Tibial artery (tissue), 4 donors: ENCODE results near the gene HAGHL.

Experiments
- DNase-seq, 2 donors: peaks; one replicate each; pipeline ENCODE4 v3.0.0-alpha.2; 2019
- H3K27ac ChIP-seq, 2 donors: fragments of 200-600 bp; sonication (generic) in 1 of 2; 1 replicate in 1 of 2; 2 replicates in 1 of 2; pipeline ENCODE4 v1.5.1; 2018 to 2019; ENCODE audit warnings: mild to moderate bottlenecking in 1 of 2
- H3K27me3 ChIP-seq, 2 donors: fragments of 200-600 bp; sonication (generic) in 1 of 2; one replicate each; pipeline versions ENCODE4 v1.5.1 to v1.6.0; 2016 to 2019
- H3K36me3 ChIP-seq, 3 donors: fragments of 200-600 bp; sonication (generic) in 2 of 3; one replicate each; pipeline ENCODE4 v1.5.1; 2016 to 2019; ENCODE audit warnings: mild to moderate bottlenecking in 2 of 3
- H3K4me1 ChIP-seq, 4 donors: fragments of 200-600 bp; sonication (generic) in 2 of 4; 1 replicate in 3 of 4; 2 replicates in 1 of 4; pipeline ENCODE4 v1.5.1; 2016 to 2019
- H3K4me3 ChIP-seq, 2 donors: fragments of 200-600 bp; sonication (generic) in 1 of 2; 1 replicate in 1 of 2; 2 replicates in 1 of 2; pipeline ENCODE4 v1.5.1; 2018 to 2019; ENCODE audit warnings: mild to moderate bottlenecking in 2 of 2
- H3K9me3 ChIP-seq, 3 donors: fragments of 200-600 bp; sonication (generic) in 1 of 3; one replicate each; pipeline ENCODE4 v1.5.1; 2016 to 2019
- CTCF ChIP-seq, 2 experiments: fragments of 200-600 bp in 1 of 2; fragments of 450-650 bp in 1 of 2; IDR thresholded peaks; one replicate each; pipeline ENCODE4 v1.5.1; 2017 to 2019; ENCODE audit warnings: antibody characterized with exemption in 2 of 2, mild to moderate bottlenecking in 1 of 2, moderate library complexity in 1 of 2
- intact Hi-C: fragments of 100-400 bp; cut with DNase I; formaldehyde crosslinking; loops from one replicate; pipeline ENCODE4 v1.15.0; 2023; ENCODE audit warnings: low total_unique reads

HAGHL gene

DNA sequence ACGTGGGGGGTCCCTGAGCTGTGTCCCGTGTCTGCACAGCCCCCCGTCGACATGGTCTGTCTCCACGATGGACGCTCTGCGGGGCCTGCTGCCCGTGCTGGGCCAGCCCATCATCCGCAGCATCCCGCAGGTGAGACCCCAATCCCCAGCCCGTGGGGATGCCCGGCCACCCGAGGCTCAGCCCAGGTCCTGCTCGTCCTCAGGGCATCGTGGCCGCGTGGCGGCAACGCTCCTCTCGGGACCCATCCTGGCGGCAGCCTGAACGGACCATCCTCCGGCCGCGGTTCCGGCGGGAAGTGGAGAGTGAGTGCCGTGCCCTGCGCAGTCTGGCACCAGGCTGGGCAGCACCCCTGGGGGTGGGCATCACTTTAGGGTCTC, 38.6 kb downstream of the HAGHL start:
- Histone ChIP-seq H3K4me3 (no peak overlapping the region), H3K9me3 (no peaks in the 10 kb centered on the region), H3K36me3 (no peaks in the 10 kb centered on the region), H3K27ac (no peak overlapping the region), H3K27me3 (peaks cover 0 to 84% of the 10 kb centered on the region in 2 donors), H3K4me1 (peaks cover 0 to 2% (median 0%) of the 10 kb centered on the region in 4 donors)
- DNase-seq, result no peak
- intact Hi-C loops, result no loop called here
- no peak for TF ChIP-seq CTCF (IDR thresholded peaks at IDR 0.05)

DNA sequence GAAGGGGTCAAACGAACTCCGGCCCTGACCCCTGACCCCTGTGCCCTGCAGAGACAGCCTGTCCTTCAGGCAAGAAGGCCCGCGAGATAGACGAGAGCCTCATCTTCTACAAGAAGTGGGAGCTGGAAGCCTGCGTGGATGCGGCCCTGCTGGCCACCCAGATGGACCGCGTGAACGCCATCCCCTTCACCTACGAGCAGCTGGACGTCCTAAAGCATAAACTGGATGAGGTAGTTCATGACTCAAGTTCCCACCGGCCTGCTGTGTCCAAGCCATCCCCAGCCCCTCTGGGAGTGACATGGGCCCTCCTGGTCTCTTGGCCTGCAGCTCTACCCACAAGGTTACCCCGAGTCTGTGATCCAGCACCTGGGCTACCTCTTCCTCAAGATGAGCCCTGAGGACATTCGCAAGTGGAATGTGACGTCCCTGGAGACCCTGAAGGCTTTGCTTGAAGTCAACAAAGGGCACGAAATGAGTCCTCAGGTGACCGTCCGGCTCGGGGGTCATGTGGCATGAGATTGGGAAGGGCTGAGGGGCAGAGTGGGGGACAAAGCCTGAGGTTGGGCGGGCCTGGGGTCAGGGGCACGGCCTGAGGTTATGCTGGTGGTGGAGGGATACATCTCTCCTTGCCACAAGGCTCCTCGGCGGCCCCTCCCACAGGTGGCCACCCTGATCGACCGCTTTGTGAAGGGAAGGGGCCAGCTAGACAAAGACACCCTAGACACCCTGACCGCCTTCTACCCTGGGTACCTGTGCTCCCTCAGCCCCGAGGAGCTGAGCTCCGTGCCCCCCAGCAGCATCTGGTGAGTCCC, 39.3 kb downstream of the HAGHL start:
- no peak for DNase-seq
- Histone ChIP-seq H3K9me3 (no peaks in the 10 kb centered on the region), H3K4me3 (no peak overlapping the region), H3K36me3 (no peaks in the 10 kb centered on the region), H3K27ac (no peak overlapping the region), H3K27me3 (peaks cover 0 to 85% of the 10 kb centered on the region in 2 donors), H3K4me1 (no peaks in the 10 kb centered on the region)
- intact Hi-C loops, result no loop called here
- TF ChIP-seq CTCF (IDR thresholded peaks at IDR 0.05), result no peak

DNA sequence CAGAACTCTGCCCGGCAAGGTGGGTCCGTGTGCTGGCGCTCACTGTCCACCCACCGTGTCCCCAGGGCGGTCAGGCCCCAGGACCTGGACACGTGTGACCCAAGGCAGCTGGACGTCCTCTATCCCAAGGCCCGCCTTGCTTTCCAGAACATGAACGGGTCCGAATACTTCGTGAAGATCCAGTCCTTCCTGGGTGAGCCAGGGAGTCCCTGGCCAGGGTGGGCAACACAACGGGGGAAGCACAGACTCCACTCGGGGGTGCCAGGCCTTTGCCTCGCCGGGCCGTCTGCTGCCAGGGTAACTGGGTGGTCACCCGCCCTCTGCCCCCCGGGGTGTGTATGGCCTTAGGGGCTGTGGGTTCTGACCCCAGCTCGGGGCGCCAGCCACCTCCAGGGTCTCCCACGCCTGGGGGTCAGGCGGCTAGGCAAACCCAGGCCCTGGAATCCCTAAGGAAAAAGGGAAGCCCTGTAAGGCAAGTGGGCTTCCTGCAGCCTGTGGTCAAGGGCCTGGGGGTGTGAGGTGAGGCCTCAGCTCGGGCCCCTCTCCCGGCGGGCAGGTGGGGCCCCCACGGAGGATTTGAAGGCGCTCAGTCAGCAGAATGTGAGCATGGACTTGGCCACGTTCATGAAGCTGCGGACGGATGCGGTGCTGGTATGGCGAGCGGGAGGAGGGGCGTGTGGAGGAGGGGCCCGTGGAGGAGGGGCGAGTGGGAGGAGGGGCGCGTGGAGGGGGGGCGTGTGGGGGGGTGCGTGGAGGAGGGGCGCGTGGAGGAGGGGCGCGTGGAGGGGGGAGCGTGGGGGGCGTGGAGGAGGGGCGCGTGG, 40.1 kb downstream of the HAGHL start:
- DNase-seq, result no peak
- Histone ChIP-seq H3K9me3 (no peaks in the 10 kb centered on the region), H3K27me3 (peaks cover 0 to 83% of the 10 kb centered on the region in 2 donors), H3K4me1 (no peaks in the 10 kb centered on the region), H3K4me3 (no peak overlapping the region), H3K27ac (no peak overlapping the region), H3K36me3 (no peaks in the 10 kb centered on the region)
- intact Hi-C loops, result no loop called here
- TF ChIP-seq CTCF (IDR thresholded peaks at IDR 0.05), result no peak

DNA sequence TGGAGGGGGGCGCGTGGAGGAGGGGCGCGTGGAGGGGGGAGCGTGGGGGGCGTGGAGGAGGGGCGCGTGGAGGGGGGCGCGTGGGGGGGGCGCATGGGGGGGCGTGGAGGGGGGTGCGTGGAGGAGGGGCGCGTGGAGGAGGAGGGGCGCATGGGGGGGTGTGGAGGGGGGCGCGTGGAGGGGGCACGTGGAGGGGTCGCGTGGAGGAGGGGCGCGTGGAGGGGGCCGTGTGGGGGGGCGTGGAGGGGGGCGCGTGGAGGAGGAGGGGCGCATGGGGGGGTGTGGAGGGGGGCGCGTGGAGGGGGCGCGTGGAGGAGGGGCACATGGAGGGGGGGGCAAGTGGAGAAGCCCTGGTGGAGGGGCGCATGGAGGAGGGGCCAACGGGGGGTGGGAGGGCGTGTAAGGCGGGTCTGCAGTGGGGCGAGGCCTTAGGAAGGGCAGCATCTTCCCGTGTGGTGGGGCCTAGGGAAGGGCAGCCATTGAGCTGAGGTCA, 40.9 kb downstream of the HAGHL start:
- Histone ChIP-seq H3K36me3 (no peaks in the 10 kb centered on the region), H3K4me1 (no peaks in the 10 kb centered on the region), H3K27me3 (peaks cover 0 to 78% of the 10 kb centered on the region in 2 donors), H3K27ac (no peak overlapping the region), H3K4me3 (no peak overlapping the region), H3K9me3 (no peaks in the 10 kb centered on the region)
- intact Hi-C loops, result no loop called here
- no peak for DNase-seq
- no peak for TF ChIP-seq CTCF (IDR thresholded peaks at IDR 0.05)

DNA sequence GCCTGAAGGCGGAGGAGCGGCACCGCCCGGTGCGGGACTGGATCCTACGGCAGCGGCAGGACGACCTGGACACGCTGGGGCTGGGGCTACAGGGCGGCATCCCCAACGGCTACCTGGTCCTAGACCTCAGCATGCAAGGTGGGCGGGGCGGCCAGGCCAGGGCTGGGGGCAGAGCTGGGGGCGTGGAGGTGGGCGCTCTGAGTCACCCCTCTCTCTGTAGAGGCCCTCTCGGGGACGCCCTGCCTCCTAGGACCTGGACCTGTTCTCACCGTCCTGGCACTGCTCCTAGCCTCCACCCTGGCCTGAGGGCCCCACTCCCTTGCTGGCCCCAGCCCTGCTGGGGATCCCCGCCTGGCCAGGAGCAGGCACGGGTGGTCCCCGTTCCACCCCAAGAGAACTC, 41.5 kb downstream of the HAGHL start:
- Histone ChIP-seq H3K27ac (no peak overlapping the region), H3K9me3 (no peaks in the 10 kb centered on the region), H3K4me3 (no peak overlapping the region), H3K4me1 (no peaks in the 10 kb centered on the region), H3K36me3 (no peaks in the 10 kb centered on the region), H3K27me3 (peaks cover 0 to 74% of the 10 kb centered on the region in 2 donors)
- TF ChIP-seq CTCF (IDR thresholded peaks at IDR 0.05), result no peak
- intact Hi-C loops, result no loop called here
- no peak for DNase-seq
